ENCODE measurements around the gene CCDC187. TPM values are rescaled to one million over a fixed set of nuclear protein-coding genes. Genes with fewer than 3 reads are reported as not detected.

CCDC187 gene
- total RNA-seq, 6 donors from 2014 or later = 0.17 to 22.3 (median 10.0) TPM

- Histone ChIP-seq H3K9me3 (no peaks in the 10 kb centered on the region), H3K4me1 (peaks cover 0 to 27% (median 6%) of the 10 kb centered on the region in 4 donors), H3K27ac (no peak overlapping the region), H3K27me3 (no peaks in the 10 kb centered on the region), H3K36me3 (peaks cover 0 to 27% (median 10%) of the 10 kb centered on the region in 4 donors), H3K4me3 (no peak overlapping the region)
- ATAC-seq (ENCODE audit: low FRiP score in 2 of 2) = no peak
- 91 to 93% methylated on average over 24 to 27 of the region's 27 CpGs for WGBS, 2 donors
- no peak for DNase-seq
- TF ChIP-seq POLR2AphosphoS5 (IDR thresholded peaks at IDR 0.05) = no peak
- TF ChIP-seq EP300 (IDR thresholded peaks at IDR 0.05) = no peak
- no peak for TF ChIP-seq POLR2A (IDR thresholded peaks at IDR 0.05)
- TF ChIP-seq CTCF (IDR thresholded peaks at IDR 0.05) = no peak
These were observed 68.0 kb downstream of the CCDC187 start for GRCh38 chr9:136235709-136236455.

GRCh38 chr9:136235171-136235570, 68.7 kb downstream of the CCDC187 start:
- Histone ChIP-seq H3K4me1 (peaks cover 0 to 24% (median 6%) of the 10 kb centered on the region in 4 donors), H3K36me3 (peaks cover 0 to 27% (median 10%) of the 10 kb centered on the region in 4 donors), H3K9me3 (no peaks in the 10 kb centered on the region), H3K27me3 (no peaks in the 10 kb centered on the region), H3K4me3 (no peak overlapping the region), H3K27ac (no peak overlapping the region)
- WGBS, 2 donors = 95 to 97% methylated on average over 17 of the region's 17 CpGs
- ATAC-seq (ENCODE audit: low FRiP score in 2 of 2) = no peak
- TF ChIP-seq EP300 (IDR thresholded peaks at IDR 0.05) (no peak), POLR2AphosphoS5 (IDR thresholded peaks at IDR 0.05) (no peak), CTCF (IDR thresholded peaks at IDR 0.05) (no peak)
- no peak for DNase-seq

GRCh38 chr9:136234597-136234996, 69.3 kb downstream of the CCDC187 start:
- 95 to 96% methylated on average over 20 to 21 of the region's 21 CpGs for WGBS, 2 donors
- peaks cover 0 to 18% (median 5%) of the 10 kb centered on the region in 4 donors for H3K4me1 ChIP-seq
- DNase-seq (peak in 1 of 2 donors; percentile 85), ATAC-seq (ENCODE audit: low FRiP score in 2 of 2) (peak; percentile 28 to 38)
- no peaks in the 10 kb centered on the region for H3K9me3 ChIP-seq
- peaks cover 0 to 27% (median 10%) of the 10 kb centered on the region in 4 donors for H3K36me3 ChIP-seq
- TF ChIP-seq POLR2A (IDR thresholded peaks at IDR 0.05) (no peak), EP300 (IDR thresholded peaks at IDR 0.05) (no peak)
- no peak overlapping the region for H3K4me3 ChIP-seq
- no peak overlapping the region for H3K27ac ChIP-seq
- no peaks in the 10 kb centered on the region for H3K27me3 ChIP-seq

- Histone ChIP-seq H3K4me3 (no peak overlapping the region), H3K27me3 (no peaks in the 10 kb centered on the region), H3K36me3 (peaks cover 0 to 27% (median 10%) of the 10 kb centered on the region in 4 donors), H3K27ac (no peak overlapping the region), H3K9me3 (no peaks in the 10 kb centered on the region), H3K4me1 (peaks cover 0 to 11% (median 1%) of the 10 kb centered on the region in 4 donors)
- ATAC-seq (ENCODE audit: low FRiP score in 2 of 2) (no peak), DNase-seq (no peak)
- TF ChIP-seq POLR2AphosphoS5 (IDR thresholded peaks at IDR 0.05) (no peak), POLR2A (IDR thresholded peaks at IDR 0.05) (no peak), CTCF (IDR thresholded peaks at IDR 0.05) (no peak)
- WGBS, 2 donors = 86 to 87% methylated on average over 14 of the region's 14 CpGs
These were observed 70.0 kb downstream of the CCDC187 start for GRCh38 chr9:136233868-136234267.

GRCh38 chr9:136233411-136233810, 70.5 kb downstream of the CCDC187 start:
- H3K36me3 ChIP-seq = peaks cover 0 to 27% (median 10%) of the 10 kb centered on the region in 4 donors

More at GRCh38 chr9:136233411-136233810, 70.5 kb downstream of the CCDC187 start:
- no peak for ATAC-seq (ENCODE audit: low FRiP score in 2 of 2)
- H3K4me1 ChIP-seq = peaks cover 0 to 11% (median 1%) of the 10 kb centered on the region in 4 donors
- H3K27me3 ChIP-seq = no peaks in the 10 kb centered on the region
- H3K9me3 ChIP-seq = no peaks in the 10 kb centered on the region
- 59 to 73% methylated on average over 15 of the region's 15 CpGs for WGBS, 2 donors
- H3K4me3 ChIP-seq = no peak overlapping the region
- H3K27ac ChIP-seq = no peak overlapping the region
- no peak for DNase-seq
- TF ChIP-seq CTCF (IDR thresholded peaks at IDR 0.05) (no peak), POLR2A (IDR thresholded peaks at IDR 0.05) (no peak), EP300 (IDR thresholded peaks at IDR 0.05) (no peak), POLR2AphosphoS5 (IDR thresholded peaks at IDR 0.05) (no peak)

Measured in upper lobe of left lung (tissue), 6 donors.